ENCODE measurements around the gene IGF2.

- no peak for TF ChIP-seq POLR2AphosphoS5 (IDR thresholded peaks at IDR 0.05; ENCODE audit: insufficient read depth in 1 of 2, low read depth in 1 of 2)
- TF ChIP-seq, protein P1, sequence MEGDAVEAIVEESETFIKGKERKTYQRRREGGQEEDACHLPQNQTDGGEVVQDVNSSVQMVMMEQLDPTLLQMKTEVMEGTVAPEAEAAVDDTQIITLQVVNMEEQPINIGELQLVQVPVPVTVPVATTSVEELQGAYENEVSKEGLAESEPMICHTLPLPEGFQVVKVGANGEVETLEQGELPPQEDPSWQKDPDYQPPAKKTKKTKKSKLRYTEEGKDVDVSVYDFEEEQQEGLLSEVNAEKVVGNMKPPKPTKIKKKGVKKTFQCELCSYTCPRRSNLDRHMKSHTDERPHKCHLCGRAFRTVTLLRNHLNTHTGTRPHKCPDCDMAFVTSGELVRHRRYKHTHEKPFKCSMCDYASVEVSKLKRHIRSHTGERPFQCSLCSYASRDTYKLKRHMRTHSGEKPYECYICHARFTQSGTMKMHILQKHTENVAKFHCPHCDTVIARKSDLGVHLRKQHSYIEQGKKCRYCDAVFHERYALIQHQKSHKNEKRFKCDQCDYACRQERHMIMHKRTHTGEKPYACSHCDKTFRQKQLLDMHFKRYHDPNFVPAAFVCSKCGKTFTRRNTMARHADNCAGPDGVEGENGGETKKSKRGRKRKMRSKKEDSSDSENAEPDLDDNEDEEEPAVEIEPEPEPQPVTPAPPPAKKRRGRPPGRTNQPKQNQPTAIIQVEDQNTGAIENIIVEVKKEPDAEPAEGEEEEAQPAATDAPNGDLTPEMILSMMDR (IDR thresholded peaks at IDR 0.05): no peak
- no peak for TF ChIP-seq POLR2A (IDR thresholded peaks at IDR 0.05)
Observed at GRCh38 chr11:2176389-2176900, 37.3 kb upstream of the IGF2 start.

Measured in vagina (tissue), 2 donors.